GM19043 (cell line): Measurements from ENCODE around the gene NAGLU.
A peak's percentile ranks its signal among the peaks of the same experiment; 100 is the strongest.
"Not testable (repeated sequence)": the region's sequence is repeated elsewhere in the genome, so short reads cannot be mapped to it uniquely, and the experiment has no call there.

ENCODE experiments used
- ATAC-seq: cut with Tn5 transposase; IDR thresholded peaks from one replicate; pipeline ENCODE4 v1.9.1; 2021; ENCODE audit warnings: low read depth; ENCODE audit not compliant: unreplicated experiment

The NAGLU gene

DNA sequence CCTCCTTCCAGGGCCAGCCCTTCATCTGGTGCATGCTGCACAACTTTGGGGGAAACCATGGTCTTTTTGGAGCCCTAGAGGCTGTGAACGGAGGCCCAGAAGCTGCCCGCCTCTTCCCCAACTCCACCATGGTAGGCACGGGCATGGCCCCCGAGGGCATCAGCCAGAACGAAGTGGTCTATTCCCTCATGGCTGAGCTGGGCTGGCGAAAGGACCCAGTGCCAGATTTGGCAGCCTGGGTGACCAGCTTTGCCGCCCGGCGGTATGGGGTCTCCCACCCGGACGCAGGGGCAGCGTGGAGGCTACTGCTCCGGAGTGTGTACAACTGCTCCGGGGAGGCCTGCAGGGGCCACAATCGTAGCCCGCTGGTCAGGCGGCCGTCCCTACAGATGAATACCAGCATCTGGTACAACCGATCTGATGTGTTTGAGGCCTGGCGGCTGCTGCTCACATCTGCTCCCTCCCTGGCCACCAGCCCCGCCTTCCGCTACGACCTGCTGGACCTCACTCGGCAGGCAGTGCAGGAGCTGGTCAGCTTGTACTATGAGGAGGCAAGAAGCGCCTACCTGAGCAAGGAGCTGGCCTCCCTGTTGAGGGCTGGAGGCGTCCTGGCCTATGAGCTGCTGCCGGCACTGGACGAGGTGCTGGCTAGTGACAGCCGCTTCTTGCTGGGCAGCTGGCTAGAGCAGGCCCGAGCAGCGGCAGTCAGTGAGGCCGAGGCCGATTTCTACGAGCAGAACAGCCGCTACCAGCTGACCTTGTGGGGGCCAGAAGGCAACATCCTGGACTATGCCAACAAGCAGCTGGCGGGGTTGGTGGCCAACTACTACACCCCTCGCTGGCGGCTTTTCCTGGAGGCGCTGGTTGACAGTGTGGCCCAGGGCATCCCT is 7.4 kb downstream of the NAGLU start:
- no peak for ATAC-seq

DNA sequence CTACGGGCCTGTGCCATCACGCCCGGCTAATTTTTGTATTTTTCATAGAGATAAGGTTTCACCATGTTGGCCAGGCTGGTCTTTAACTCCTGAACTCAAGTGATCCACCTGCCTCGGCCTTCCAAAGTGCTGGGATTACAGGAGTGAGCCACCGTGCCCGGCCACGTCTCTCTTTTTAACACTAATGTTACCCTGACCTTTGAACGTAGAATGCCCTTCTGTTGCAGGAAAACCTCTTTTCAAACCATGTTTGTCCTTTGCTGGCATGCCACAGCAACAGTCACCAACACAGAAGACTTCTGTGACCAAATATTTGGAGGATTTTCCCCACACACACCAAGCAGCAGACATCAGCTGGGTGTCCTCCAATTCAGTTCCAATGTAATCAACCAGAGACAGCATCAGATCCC is 8.8 kb downstream of the NAGLU start:
- ATAC-seq: no peak

DNA sequence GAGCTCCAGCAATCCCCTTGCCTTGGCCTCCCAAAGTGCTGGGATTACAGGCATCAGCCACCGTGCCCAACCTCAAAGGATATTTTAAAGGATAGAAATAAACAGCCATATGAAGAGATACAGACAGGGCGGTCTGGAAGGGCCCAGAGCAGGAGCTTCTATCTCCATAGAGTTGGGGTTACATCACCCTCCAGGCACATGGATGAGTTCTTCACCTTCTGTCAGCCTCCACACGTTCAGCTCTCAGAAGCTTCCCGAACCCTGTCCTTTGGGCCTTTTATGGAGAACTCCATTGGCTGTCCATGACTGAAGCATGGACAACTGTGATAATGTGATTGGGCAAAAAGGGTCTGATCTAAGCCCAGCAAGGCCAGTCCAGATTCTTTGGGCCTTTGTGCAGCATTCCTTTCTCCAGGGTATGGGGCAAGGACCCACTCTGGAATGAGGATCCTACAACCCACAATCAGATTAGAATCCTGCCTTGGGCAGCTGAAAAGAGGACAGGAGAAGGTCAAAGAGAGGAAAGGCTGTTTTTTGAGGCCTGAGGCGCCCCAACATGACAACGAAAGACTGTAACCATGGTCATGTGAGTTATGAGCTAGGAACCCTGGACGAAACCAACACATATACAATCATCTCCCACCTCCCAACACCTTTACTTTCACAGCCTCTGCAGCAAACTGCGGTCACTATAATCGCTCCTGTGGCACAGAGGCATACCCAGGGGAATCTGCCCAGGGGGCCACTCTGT is 9.9 kb downstream of the NAGLU start:
- ATAC-seq: not testable (repeated sequence)

DNA sequence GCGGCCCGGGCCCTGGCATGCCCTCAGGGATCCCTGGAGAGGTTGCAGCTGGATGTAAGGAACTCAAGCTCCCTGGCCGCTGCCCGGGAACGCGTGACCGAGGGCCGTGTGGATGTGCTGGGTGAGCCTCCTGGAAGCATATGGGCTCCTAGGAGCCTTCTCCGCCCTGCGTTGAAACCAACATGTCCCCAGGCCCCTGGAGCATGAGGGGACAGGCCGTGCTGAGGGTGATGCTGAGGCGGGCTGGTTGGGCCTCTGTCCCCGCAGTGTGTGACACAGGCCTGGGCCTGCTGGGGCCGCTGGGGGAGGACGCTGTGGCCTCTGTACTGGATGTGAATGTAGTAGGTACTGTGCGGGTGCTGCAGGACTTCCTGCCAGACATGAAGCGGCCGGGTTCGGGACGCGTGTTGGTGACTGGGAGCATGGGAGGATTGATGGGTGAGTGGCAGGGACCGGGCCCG is 11.0 kb downstream of the NAGLU start:
- no peak for ATAC-seq

DNA sequence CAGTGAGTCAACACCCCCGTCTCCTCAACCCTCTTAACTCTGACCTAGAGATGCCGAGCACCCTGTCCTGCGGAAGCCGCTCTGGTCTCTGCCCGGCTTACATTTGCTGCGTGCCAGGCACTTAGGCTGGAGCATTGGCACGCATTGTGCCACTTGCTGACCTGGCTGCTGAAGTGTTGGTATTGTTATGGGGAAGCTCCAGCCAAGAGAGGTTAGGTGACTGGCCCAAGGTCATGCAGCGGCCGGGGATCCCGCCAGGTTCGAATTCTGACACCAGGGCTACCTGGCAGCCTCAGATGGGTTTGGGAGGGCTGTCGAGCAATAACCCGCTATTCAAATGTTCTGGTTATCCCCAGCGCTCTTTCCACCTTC is 11.6 kb downstream of the NAGLU start:
- ATAC-seq: no peak

DNA sequence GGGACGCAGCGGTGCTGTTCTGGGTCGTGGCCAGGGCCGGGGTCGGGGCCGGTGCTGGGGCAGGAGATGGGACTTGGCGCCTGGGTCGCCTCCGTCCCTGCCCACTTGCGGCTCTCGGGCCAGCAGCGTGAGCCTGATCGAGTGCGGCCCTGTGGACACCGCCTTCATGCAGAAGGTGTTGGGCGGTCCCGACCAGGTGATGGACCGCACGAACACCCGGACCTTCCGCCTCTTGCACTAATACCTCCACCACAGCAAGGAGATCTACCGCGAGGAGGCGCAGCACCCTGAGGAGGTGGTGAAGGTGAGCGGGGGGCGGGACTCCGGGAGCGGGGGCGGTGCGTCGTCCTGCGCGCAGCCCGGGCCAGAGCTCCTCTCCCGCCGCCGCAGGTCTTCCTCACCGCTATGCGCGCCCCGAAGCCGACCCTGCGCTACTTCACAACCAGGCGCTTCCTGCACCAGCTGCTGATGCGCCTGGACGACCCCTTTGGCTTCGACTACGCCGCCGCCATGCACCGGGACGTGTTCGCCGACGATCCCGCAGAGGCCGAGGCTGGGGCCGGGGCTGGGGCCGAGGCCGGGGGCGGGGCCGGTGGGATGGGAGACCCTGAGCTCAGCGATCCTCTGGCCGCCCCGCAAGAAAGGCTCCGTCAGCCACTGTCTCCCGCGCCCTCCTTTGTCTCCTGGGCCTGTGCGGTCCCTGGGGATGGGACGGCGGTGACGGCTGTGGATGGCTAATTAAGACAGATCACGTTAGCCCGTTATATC is 12.2 kb downstream of the NAGLU start:
- ATAC-seq: no peak

DNA sequence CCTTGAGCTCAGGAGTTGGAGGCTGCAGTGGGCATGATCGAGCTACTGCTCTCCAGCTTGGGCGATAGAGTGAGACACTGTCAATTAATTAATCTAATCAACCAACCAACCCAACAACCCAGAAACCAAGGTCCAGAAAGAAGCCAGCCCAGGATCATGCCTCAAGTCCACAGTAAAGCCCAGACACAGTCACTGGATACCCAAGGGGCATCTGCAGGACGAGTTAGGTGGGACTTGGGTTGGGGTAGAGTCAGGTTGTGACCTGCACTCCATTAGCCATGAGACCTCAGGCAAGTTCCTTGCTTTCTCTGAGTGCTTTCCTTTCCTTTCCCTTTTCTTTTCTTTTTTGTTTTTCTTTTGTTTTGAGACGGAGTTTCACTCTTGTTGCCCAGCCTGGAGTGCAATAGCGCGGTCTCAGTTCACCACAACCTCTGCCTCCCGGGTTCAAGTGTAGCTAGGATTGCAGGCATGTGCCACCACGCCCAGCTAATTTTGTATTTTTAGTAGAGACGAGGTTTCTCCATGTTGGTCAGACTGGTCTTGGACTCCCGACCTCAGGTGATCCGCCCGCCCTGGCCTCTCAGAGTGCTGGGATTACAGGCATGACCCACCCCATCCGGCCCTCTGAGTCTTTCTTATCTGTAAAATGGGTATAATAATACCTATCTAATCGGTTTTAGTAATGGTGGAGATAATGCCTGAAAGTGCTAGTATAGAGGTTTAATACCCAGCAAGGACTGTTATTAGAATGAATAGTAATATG is 13.1 kb downstream of the NAGLU start:
- no peak for ATAC-seq

DNA sequence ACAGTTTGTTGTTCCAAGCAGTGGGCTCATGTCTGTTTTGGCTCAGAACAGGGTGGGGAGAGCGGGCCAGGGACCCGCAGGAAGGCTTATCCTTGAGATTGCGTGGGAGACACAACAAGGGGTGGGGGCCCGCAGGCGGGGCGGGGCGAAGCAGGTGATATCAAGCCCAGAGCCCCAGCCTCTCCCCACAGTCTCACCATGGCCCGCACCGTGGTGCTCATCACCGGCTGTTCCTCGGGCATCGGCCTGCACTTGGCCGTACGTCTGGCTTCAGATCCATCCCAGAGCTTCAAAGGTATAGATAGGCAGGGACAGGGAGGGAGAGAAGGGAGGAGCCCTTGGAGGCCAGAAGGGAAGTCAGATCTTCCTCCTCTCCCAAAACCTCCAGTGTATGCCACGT is 16.7 kb downstream of the NAGLU start, which contains the start of gene HSD17B1:
Gene HSD17B1 (plus strand): TSS at position 188 of the 400 bp plus-strand sequence. CDS start 11 bp downstream, at position 199.
- ATAC-seq: not testable (repeated sequence)

DNA sequence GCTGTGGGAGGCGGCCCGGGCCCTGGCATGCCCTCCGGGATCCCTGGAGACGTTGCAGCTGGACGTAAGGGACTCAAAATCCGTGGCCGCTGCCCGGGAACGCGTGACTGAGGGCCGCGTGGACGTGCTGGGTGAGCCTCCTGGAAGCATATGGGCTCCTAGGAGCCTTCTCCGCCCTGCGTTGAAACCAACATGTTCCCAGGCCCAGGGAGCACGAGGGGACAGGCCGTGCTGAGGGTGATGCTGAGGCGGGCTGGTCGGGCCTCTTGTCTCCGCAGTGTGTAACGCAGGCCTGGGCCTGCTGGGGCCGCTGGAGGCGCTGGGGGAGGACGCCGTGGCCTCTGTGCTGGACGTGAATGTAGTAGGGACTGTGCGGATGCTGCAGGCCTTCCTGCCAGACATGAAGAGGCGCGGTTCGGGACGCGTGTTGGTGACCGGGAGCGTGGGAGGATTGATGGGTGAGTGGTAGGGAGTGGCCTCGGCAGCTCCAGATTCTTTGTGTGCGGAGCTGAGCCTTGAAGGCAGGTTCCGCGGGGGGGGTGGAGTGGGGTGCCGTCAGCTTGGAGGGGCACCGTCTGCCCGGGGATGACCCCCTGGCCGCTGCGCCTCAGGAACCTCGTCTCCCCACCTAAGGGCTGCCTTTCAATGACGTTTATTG is 17.2 kb downstream of the NAGLU start:
- no peak for ATAC-seq

DNA sequence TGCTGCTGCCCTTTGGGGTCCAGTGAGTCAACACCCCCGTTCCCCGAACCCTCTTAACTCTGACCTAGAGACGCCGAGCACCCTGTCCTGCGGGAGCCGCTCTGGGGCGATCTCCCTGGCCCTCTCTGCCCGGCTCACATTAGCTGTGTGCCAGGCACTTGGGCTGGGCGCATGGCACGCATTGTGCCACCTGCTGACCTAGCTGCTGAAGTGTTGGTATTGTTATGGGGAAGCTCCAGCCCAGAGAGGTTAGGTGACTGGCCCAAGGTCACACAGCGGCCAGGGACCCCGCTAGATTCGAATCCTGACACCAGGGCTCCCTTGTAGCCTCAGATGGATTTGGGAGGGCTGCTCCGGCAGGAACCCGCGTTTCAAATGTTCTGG is 17.8 kb downstream of the NAGLU start:
- no peak for ATAC-seq

DNA sequence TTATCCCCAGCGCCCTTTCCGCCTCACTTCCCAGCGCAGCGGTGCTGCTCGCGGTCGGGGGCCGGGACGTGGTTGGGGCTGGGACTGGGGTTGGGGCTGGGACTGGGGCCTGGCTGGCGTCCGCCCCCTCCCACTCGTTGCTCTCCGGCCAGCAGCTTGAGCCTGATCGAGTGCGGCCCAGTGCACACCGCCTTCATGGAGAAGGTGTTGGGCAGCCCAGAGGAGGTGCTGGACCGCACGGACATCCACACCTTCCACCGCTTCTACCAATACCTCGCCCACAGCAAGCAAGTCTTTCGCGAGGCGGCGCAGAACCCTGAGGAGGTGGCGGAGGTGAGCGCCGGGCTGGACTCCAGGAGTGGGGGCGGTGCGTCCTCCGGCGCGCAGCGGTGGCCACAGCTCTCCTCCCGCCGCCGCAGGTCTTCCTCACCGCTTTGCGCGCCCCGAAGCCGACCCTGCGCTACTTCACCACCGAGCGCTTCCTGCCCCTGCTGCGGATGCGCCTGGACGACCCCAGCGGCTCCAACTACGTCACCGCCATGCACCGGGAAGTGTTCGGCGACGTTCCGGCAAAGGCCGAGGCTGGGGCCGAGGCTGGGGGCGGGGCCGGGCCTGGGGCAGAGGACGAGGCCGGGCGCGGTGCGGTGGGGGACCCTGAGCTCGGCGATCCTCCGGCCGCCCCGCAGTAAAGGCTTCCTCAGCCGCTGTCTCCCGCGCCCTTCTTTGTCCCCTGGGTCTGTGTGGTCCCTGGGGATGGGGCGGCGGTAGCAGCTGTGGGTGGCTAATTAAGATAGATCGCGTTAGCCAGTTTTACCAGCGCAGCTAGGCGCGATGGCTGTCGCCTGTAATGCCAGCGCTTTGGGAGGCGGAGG is 18.4 kb downstream of the NAGLU start:
- ATAC-seq: peak; percentile 78

DNA sequence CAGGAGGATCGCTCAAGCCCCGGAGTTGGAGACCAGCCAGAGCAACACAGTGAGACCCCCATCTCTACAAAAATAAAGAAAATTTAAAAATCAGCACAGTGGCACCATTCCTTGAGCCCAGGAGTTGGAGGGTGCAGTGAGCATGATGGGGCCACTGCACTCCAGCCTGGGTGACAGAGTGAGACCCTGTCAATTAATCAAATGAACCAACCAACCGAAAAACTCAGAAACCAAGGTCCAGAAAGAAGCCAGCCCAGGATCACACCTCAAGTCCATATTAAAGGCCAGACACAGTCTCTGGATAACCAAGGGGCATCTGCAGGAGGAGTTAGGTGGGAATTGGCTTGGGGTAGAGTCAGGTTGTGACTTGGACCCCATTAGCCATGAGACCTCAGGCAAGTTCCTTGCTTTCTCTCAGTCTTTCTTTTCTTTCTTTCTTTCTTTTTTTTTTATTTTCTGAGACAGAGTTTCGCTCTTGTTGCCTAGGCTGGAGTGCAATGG is 19.1 kb downstream of the NAGLU start:
- ATAC-seq: no peak

DNA sequence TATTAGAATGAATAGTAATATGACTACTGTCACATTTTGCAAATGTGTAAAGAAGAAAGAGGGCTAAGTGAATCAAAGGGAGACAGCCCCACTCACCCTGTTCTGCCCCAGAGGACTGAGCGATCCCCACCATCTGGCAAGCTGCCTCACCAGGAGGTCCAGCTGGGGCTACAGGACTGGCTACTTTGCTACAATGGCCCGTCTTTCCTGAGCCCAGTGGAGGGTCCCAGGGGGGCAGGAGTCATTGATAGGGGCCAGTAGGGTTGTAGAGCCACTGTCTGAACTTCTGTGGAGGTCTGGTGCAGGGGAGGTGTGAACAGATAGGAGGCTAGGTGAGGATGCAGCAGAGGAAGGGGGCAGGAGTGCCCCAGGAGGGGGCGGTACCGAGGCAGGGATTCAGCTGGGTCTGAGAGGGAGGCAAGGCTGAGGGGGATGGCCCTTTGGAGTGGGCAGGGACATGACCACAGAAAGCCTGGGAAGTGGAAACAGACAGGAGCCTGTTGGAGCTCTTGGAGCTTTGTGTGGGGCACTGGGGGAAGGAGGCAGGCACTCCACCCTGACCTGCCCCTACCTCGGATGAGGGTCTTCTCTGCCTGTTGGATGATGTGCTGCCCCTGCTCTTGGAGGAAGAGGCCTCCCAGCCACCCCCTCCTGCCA is 20.0 kb downstream of the NAGLU start:
- ATAC-seq: not testable (repeated sequence)

DNA sequence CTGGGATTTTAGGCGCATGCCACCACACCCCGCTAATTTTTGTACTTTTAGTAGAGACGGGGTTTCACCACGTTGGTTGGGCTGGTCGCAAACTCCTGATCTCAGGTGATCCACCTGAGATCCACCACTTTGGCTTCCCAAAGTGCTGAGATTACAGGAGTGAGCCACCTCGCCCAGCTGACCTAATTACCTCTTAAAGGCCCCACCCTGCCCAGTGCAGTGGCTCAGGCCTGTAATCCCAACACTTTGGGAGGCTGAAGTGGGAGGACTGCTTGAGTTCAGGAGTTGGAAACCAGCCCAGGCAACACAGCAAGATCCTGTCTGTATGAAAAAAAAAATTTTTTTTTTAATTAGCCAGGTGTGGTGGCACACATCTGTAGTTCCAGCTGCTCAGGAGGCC is 23.0 kb downstream of the NAGLU start:
- no peak for ATAC-seq

DNA sequence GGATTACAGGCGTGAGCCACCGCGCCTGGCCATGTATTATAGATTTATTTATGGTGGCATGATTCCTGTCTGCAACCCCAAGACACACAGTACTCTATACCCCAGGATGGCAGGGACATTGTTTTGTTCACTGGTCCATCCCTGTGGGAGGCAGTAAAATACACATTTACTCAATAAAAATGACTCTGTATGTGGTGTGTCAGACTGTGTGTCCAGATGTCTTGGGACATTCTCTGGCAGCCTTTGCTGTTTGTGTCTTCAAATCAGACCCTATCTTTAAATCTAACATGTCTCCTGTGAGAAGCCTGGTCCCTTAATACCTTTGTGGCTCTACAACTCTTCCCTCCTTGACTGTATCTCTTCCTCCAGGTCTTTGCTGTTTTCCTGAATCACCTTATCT is 24.2 kb downstream of the NAGLU start:
- ATAC-seq: no peak

DNA sequence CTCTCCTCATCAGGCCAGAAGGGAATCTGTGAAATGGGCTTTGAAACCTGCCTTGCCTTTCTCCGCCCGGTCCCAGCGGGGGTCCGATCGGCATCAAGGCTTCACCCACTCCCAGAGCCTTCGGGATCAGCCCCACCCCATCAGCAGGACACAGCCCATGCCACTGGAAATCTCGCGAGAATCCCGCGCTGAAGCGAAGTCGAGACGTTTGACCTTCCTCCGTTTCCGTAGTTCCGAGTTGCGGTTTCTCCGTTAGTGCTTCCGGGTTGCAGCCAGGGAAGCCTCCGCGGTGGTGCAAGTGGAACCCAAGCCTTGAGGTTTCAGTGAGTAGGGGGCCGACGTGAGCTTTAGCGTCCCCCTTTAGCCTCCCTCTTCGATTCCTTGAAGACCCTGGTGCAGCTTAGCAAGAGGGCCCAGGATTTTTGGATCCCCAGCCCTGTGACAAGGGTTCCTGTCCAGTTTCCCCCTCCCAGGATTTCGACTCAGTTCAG is 25.9 kb downstream of the NAGLU start, which contains the start of gene COASY:
Gene COASY (plus strand): TSS at position 252 of the 491 bp plus-strand sequence. CDS start 475 bp downstream, outside the sequence.
- ATAC-seq: no peak

DNA sequence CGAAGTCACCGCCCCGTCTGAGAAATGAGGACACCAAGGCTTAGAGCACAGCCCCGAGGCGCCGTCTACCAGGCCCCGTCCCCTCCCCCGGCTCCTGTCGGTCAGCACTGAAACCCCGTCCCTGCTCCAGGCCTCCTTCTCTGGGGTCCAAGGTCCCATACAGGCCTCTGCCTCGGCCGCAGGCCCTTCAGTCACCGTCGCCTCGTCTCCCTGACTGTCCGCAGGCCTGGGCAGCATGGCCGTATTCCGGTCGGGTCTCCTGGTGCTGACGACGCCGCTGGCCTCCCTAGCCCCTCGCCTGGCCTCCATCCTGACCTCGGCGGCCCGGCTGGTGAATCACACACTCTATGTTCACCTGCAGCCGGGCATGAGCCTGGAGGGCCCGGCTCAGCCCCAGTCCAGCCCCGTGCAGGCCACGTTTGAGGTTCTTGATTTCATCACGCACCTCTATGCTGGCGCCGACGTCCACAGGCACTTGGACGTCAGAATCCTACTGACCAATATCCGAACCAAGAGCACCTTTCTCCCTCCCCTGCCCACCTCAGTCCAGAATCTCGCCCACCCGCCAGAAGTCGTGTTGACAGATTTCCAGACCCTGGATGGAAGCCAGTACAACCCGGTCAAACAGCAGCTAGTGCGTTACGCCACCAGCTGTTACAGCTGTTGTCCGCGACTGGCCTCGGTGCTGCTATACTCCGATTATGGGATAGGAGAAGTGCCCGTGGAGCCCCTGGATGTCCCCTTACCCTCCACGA is 26.5 kb downstream of the NAGLU start:
- ATAC-seq: no peak
